Measurements from ENCODE around the gene CPNE6. TPM values are rescaled to one million over a fixed set of nuclear protein-coding genes. Genes with fewer than 3 reads are reported as not detected.

The CPNE6 gene
- total RNA-seq, 2 experiments from 2014 or later, result not detected

- no peaks in the 10 kb centered on the region for H3K79me2 ChIP-seq (ENCODE audit: insufficient read depth, low read depth, low read length)
- H2AFZ ChIP-seq (ENCODE audit: low read length), result no peak overlapping the region
- ChIA-PET POLR2A (no interaction called here), CTCF (ENCODE audit: unreplicated experiment) (interaction anchor here (1.2 kb wide), 1 partner anchor 8 kb away, joined by 3 read pairs; no protein-coding TSS in a partner anchor)
- H3K4me1 ChIP-seq (ENCODE audit: insufficient read depth, low read length, poor library complexity, severe bottlenecking), result no peaks in the 10 kb centered on the region
- H3K9me2 ChIP-seq (ENCODE audit: insufficient read depth, low read length), result no peaks in the 10 kb centered on the region
- no peak overlapping the region for H3K27ac ChIP-seq (ENCODE audit: low read depth, low read length, poor library complexity, severe bottlenecking)
- BruUV-seq (replicated peaks), result no TSS peak
- no peak overlapping the region for H3K4me3 ChIP-seq (ENCODE audit: low read depth, low read length, poor library complexity, severe bottlenecking)
- H3K36me3 ChIP-seq (ENCODE audit: insufficient read depth, low read length), result no peaks in the 10 kb centered on the region
- no peak for TF ChIP-seq EZH2phosphoT487 (IDR thresholded peaks at IDR 0.05; ENCODE audit: borderline replicate concordance, low read depth, low read length)
- TF ChIP-seq CTCF (conservative IDR thresholded peaks at IDR 0.05; ENCODE audit: low read length), result no peak
- DNase-seq (ENCODE audit: low spot score), result no peak
- no peak overlapping the region for H3K4me2 ChIP-seq (ENCODE audit: low read length)
- intact Hi-C loops (cut with micrococcal nuclease; ENCODE audit: unreplicated experiment), result no loop called here
- no peaks in the 10 kb centered on the region for H4K20me1 ChIP-seq (ENCODE audit: insufficient read depth, low read length)
- no peaks in the 10 kb centered on the region for H3K9me3 ChIP-seq (ENCODE audit: low read length)
These were observed 2.5 kb upstream of the CPNE6 start for GRCh38 chr14:24068711-24069410.

GRCh38 chr14:24069411-24069735 is 2.0 kb upstream of the CPNE6 start:
- Histone ChIP-seq H3K79me2 (ENCODE audit: insufficient read depth, low read depth, low read length) (no peaks in the 10 kb centered on the region), H3K36me3 (ENCODE audit: insufficient read depth, low read length) (no peaks in the 10 kb centered on the region), H3K27ac (ENCODE audit: low read depth, low read length, poor library complexity, severe bottlenecking) (no peak overlapping the region), H3K9me3 (ENCODE audit: low read length) (no peaks in the 10 kb centered on the region), H2AFZ (ENCODE audit: low read length) (no peak overlapping the region), H4K20me1 (ENCODE audit: insufficient read depth, low read length) (no peaks in the 10 kb centered on the region), H3K4me3 (ENCODE audit: low read depth, low read length, poor library complexity, severe bottlenecking) (no peak overlapping the region), H3K9me2 (ENCODE audit: insufficient read depth, low read length) (no peaks in the 10 kb centered on the region), H3K4me1 (ENCODE audit: insufficient read depth, low read length, poor library complexity, severe bottlenecking) (no peaks in the 10 kb centered on the region), H3K4me2 (ENCODE audit: low read length) (no peak overlapping the region)
- POLR2A ChIA-PET, result interaction anchor here (2.1 kb wide), 1 partner anchor 11 kb away, joined by 9 read pairs; no protein-coding TSS in a partner anchor
- DNase-seq (ENCODE audit: low spot score), result no peak
- BruUV-seq (replicated peaks), result no TSS peak
- TF ChIP-seq EZH2phosphoT487 (IDR thresholded peaks at IDR 0.05; ENCODE audit: borderline replicate concordance, low read depth, low read length) (no peak), CTCF (conservative IDR thresholded peaks at IDR 0.05; ENCODE audit: low read length) (no peak)
- CTCF ChIA-PET (ENCODE audit: unreplicated experiment), result interaction anchor here (1.2 kb wide), 1 partner anchor 8 kb away, joined by 3 read pairs; no protein-coding TSS in a partner anchor
- intact Hi-C loops (cut with micrococcal nuclease; ENCODE audit: unreplicated experiment), result no loop called here

Data from OCI-LY7 (cell line).